ENCODE measurements around the gene MED28.

- TF ChIP-seq GATA2 (CRISPR knock-in tag; IDR thresholded peaks at IDR 0.05) (no peak), CTCF (IDR thresholded peaks at IDR 0.05) (no peak), CHD2 (IDR thresholded peaks at IDR 0.05; ENCODE audit: low read length, partially characterized antibody) (no peak), REST (IDR thresholded peaks at IDR 0.05; ENCODE audit: low read depth, low read length) (no peak), TAF1 (IDR thresholded peaks at IDR 0.05; ENCODE audit: borderline replicate concordance, low read depth, low read length) (no peak), JUND (IDR thresholded peaks at IDR 0.05) (no peak), MXI1 (IDR thresholded peaks at IDR 0.05; ENCODE audit: low read depth, low read length) (no peak), EZH2phosphoT487 (IDR thresholded peaks at IDR 0.05; ENCODE audit: borderline replicate concordance, low read depth) (no peak), FOXJ3 (CRISPR knock-in tag; IDR thresholded peaks at IDR 0.05) (no peak), SMC3 (IDR thresholded peaks at IDR 0.05; ENCODE audit: low read depth, low read length) (no peak), FOXM1 (IDR thresholded peaks at IDR 0.05; ENCODE audit: low read depth) (no peak)
These were observed 48.6 kb upstream of the MED28 start for GRCh38 chr4:17565846-17566245.

Data from SK-N-SH (cell line).